ENCODE data around the gene RSPH9.

DNA sequence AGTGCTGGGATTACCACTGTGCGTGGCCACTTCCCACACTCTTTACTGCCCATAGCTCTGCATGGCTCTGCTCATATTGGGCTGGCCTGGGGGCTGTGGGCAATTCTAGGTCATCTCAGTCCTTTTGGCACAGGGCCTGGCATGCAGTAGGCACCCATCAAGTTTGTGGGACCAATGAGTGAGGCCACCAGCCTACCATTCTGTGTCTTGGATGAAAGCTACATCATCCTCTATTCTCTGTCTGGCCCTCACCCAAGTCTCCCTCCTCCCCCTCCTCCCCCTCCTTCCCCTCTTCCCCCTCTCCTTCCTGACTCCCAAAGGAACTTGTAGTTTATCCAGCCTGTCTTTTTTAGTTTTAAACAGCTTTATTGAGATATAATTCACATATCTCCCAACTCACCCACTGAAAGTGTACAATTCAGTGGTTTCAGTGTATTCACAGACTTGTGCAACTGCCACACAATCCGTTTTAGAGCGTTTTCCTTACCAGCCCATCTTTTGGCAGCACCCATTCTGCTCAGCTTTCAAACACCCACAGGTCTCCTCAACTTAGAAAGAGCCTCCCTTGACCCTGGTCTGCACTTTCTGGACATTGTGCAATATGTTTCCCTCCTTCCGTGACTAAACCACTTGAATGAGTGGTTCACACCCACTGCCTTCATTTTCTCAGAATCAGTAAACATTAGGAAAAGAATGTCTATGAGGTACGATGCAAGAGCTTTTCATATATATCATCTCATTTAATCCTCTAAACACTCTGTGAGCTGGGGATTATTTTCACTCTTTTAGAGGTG is 64.2 kb downstream of the RSPH9 start:
- TF ChIP-seq SIN3A (IDR thresholded peaks at IDR 0.05; ENCODE audit: borderline replicate concordance, low read depth, low read length) (no peak), MEF2A (IDR thresholded peaks at IDR 0.05; ENCODE audit: borderline replicate concordance, low read depth) (no peak), YY1 (IDR thresholded peaks at IDR 0.05; ENCODE audit: low read depth) (no peak), IRF3 (IDR thresholded peaks at IDR 0.05; ENCODE audit: low read depth, low read length) (no peak)
- TF ChIP-seq, protein P1, sequence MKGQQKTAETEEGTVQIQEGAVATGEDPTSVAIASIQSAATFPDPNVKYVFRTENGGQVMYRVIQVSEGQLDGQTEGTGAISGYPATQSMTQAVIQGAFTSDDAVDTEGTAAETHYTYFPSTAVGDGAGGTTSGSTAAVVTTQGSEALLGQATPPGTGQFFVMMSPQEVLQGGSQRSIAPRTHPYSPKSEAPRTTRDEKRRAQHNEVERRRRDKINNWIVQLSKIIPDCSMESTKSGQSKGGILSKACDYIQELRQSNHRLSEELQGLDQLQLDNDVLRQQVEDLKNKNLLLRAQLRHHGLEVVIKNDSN (IDR thresholded peaks at IDR 0.05; ENCODE audit: borderline replicate concordance, low read depth) = no peak
- TF ChIP-seq, protein P2, sequence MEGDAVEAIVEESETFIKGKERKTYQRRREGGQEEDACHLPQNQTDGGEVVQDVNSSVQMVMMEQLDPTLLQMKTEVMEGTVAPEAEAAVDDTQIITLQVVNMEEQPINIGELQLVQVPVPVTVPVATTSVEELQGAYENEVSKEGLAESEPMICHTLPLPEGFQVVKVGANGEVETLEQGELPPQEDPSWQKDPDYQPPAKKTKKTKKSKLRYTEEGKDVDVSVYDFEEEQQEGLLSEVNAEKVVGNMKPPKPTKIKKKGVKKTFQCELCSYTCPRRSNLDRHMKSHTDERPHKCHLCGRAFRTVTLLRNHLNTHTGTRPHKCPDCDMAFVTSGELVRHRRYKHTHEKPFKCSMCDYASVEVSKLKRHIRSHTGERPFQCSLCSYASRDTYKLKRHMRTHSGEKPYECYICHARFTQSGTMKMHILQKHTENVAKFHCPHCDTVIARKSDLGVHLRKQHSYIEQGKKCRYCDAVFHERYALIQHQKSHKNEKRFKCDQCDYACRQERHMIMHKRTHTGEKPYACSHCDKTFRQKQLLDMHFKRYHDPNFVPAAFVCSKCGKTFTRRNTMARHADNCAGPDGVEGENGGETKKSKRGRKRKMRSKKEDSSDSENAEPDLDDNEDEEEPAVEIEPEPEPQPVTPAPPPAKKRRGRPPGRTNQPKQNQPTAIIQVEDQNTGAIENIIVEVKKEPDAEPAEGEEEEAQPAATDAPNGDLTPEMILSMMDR (IDR thresholded peaks at IDR 0.05) = no peak
- TF ChIP-seq, protein P3, sequence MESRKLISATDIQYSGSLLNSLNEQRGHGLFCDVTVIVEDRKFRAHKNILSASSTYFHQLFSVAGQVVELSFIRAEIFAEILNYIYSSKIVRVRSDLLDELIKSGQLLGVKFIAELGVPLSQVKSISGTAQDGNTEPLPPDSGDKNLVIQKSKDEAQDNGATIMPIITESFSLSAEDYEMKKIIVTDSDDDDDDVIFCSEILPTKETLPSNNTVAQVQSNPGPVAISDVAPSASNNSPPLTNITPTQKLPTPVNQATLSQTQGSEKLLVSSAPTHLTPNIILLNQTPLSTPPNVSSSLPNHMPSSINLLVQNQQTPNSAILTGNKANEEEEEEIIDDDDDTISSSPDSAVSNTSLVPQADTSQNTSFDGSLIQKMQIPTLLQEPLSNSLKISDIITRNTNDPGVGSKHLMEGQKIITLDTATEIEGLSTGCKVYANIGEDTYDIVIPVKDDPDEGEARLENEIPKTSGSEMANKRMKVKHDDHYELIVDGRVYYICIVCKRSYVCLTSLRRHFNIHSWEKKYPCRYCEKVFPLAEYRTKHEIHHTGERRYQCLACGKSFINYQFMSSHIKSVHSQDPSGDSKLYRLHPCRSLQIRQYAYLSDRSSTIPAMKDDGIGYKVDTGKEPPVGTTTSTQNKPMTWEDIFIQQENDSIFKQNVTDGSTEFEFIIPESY (IDR thresholded peaks at IDR 0.05; ENCODE audit: borderline replicate concordance, low read depth) = no peak
